Neural progenitor cell (in vitro differentiated cells): ENCODE results near the gene LTV1.

ENCODE experiments used
- CTCF ChIP-seq: fragments of 200-600 bp; sonication (generic); IDR thresholded peaks from 2 replicates; pipeline ENCODE4 v1.5.1; 2017; ENCODE audit warnings: antibody characterized with exemption, mild to moderate bottlenecking
- EZH2 ChIP-seq: fragments of 200-600 bp; sonication (generic); IDR thresholded peaks from 2 replicates; pipeline ENCODE4 v1.6.1; 2017; ENCODE audit warnings: antibody characterized with exemption, mild to moderate bottlenecking, moderate library complexity
- EZH2phosphoT487 ChIP-seq: fragments of 200-600 bp; sonication (generic); IDR thresholded peaks from 2 replicates; pipeline ENCODE4 v1.6.1; 2017; ENCODE audit warnings: antibody characterized with exemption

GRCh38 chr6:143838395-143838794, 4.7 kb upstream of the LTV1 start:
- TF ChIP-seq EZH2phosphoT487: no peak
- no peak for TF ChIP-seq CTCF
- no peak for TF ChIP-seq EZH2
